GM23248 (cell line): ENCODE data around the gene CTNNA2. TPM values are rescaled to one million over a fixed set of nuclear protein-coding genes. Genes with fewer than 3 reads are reported as not detected.

Experiments used
- DNase-seq: peaks from one replicate; pipeline ENCODE4 v3.0.0-alpha.2; 2015
- H2AFZ ChIP-seq: fragments of 200-600 bp; sonication (generic); 2 replicates; pipeline ENCODE4 v1.6.1; 2016; ENCODE audit warnings: antibody characterized with exemption
- H3F3A ChIP-seq: fragments of 200-600 bp; sonication (generic); 2 replicates; pipeline ENCODE4 v1.6.1; 2016; ENCODE audit warnings: mild to moderate bottlenecking, antibody characterized with exemption, mixed run types; ENCODE audit not compliant: insufficient read depth
- H3K27ac ChIP-seq: fragments of 200-600 bp; sonication (generic); 2 replicates; pipeline ENCODE4 v1.5.1; 2016; ENCODE audit warnings: mild to moderate bottlenecking
- H3K27me3 ChIP-seq: fragments of 200-600 bp; sonication (generic); replicated peaks from 2 replicates; pipeline ENCODE4 v1.6.1; 2016; ENCODE audit warnings: mild to moderate bottlenecking; ENCODE audit not compliant: insufficient read depth
- H3K36me3 ChIP-seq: fragments of 200-600 bp; sonication (generic); 2 replicates; pipeline ENCODE4 v1.6.1; 2016; ENCODE audit warnings: low read depth, mild to moderate bottlenecking
- H3K4me1 ChIP-seq: fragments of 200-600 bp; sonication (generic); 2 replicates; pipeline ENCODE4 v1.6.1; 2016; ENCODE audit warnings: mild to moderate bottlenecking; ENCODE audit not compliant: insufficient read depth
- H3K4me2 ChIP-seq: fragments of 200-600 bp; sonication (generic); one replicate; pipeline ENCODE4 v1.6.1; 2016; ENCODE audit warnings: mild to moderate bottlenecking; ENCODE audit not compliant: unreplicated experiment
- H3K4me3 ChIP-seq: fragments of 200-600 bp; sonication (generic); 2 replicates; pipeline ENCODE4 v1.5.1; 2016; ENCODE audit warnings: mild to moderate bottlenecking
- H3K79me2 ChIP-seq: fragments of 200-600 bp; sonication (generic); 2 replicates; pipeline ENCODE4 v1.6.1; 2016; ENCODE audit warnings: mild to moderate bottlenecking; ENCODE audit not compliant: insufficient read depth
- H3K9ac ChIP-seq: fragments of 200-600 bp; sonication (generic); 2 replicates; pipeline ENCODE4 v1.6.1; 2016; ENCODE audit warnings: mild to moderate bottlenecking
- H3K9me2 ChIP-seq: fragments of 200-600 bp; sonication (generic); 2 replicates; pipeline ENCODE4 v1.6.1; 2016; ENCODE audit warnings: mixed run types, mild to moderate bottlenecking, moderate library complexity; ENCODE audit not compliant: insufficient read depth
- H3K9me3 ChIP-seq: fragments of 200-600 bp; sonication (generic); one replicate; pipeline ENCODE4 v1.6.1; 2017; ENCODE audit warnings: low read depth
- H4K20me1 ChIP-seq: fragments of 200-600 bp; sonication (generic); 2 replicates; pipeline ENCODE4 v1.6.0; 2016; ENCODE audit not compliant: insufficient read depth
- EZH2 ChIP-seq: fragments of 200-600 bp; sonication (generic); IDR thresholded peaks from 2 replicates; pipeline ENCODE4 v1.6.1; 2018; ENCODE audit warnings: antibody characterized with exemption, mild to moderate bottlenecking; ENCODE audit not compliant: insufficient read depth, poor library complexity, severe bottlenecking
- EZH2phosphoT487 ChIP-seq: fragments of 200-600 bp; sonication (generic); IDR thresholded peaks from 2 replicates; pipeline ENCODE4 v1.6.1; 2018; ENCODE audit warnings: antibody characterized with exemption, moderate library complexity, mild to moderate bottlenecking, low read depth; ENCODE audit not compliant: insufficient read depth
- WGBS, 2 experiments: methylation state at CpG; one replicate each; pipeline ENCODE4 v1.1.6; 2015 to 2017; ENCODE audit warnings: low lambda C conversion rate in 2 of 2, low coverage in 1 of 2; ENCODE audit errors: missing lambda C conversion rate in 2 of 2; 5-methylcytosine and 5-hydroxymethylcytosine counted together
- in situ Hi-C: fragments of 300-500 bp; cut with MboI; formaldehyde crosslinking; loops from 2 replicates; pipeline ENCODE4 v1.15.0; 2020
- polyA plus RNA-seq: library from polyadenylated mRNA; unstranded; fragments of >200 nt; fragmentation: Nextera tagmentation; extraction: Ambion mirVana; gene quantifications from 2 replicates; pipeline ENCODE4 v1.2.1, GENCODE V29; 2016
- total RNA-seq: library from RNA; depleted of rRNA; stranded (reverse); fragments of >200 nt; shearing (Covaris generic); gene quantifications from 2 replicates; pipeline ENCODE4 v1.2.3, GENCODE V29; 2014

CTNNA2 gene
- total and polyA plus RNA-seq, 2 experiments from 2014 or later, result not detected

DNA sequence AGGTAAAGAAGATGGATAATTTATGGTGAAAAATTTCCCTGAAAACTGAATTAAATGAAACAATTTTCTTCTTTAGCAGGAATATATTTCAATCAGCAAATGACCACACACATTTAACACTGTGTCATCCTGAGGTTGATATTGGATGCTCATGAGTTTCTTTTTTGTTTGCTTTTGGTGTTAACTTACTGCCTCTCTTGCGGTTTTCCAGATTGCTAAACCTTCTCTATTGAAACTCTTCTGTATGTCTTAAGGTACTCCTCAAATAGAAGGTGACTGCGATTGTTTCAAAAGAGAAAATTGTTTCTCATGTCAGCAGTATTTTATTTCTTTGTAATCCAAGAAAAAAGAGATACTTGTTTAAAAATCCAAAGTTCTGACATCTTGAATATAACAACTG, 692.6 kb downstream of the CTNNA2 start:
- in situ Hi-C loops, result no loop called here
- TF ChIP-seq EZH2phosphoT487, result no peak
- no peak for TF ChIP-seq EZH2
- H3F3A ChIP-seq, result no peaks in the 10 kb centered on the region
- H3K27me3 ChIP-seq, result no peaks in the 10 kb centered on the region
- no peaks in the 10 kb centered on the region for H3K9me2 ChIP-seq
- no peak for DNase-seq
- H3K36me3 ChIP-seq, result no peaks in the 10 kb centered on the region
- no peak overlapping the region for H3K4me2 ChIP-seq
- no peak overlapping the region for H3K9ac ChIP-seq
- no peak overlapping the region for H2AFZ ChIP-seq
- H3K79me2 ChIP-seq, result no peaks in the 10 kb centered on the region
- H3K27ac ChIP-seq, result no peak overlapping the region
- no peak overlapping the region for H3K4me3 ChIP-seq
- WGBS, 2 experiments, result 19 to 26% methylated on average over 2 of the region's 2 CpGs
- no peaks in the 10 kb centered on the region for H4K20me1 ChIP-seq
- no peaks in the 10 kb centered on the region for H3K9me3 ChIP-seq
- H3K4me1 ChIP-seq, result no peaks in the 10 kb centered on the region

DNA sequence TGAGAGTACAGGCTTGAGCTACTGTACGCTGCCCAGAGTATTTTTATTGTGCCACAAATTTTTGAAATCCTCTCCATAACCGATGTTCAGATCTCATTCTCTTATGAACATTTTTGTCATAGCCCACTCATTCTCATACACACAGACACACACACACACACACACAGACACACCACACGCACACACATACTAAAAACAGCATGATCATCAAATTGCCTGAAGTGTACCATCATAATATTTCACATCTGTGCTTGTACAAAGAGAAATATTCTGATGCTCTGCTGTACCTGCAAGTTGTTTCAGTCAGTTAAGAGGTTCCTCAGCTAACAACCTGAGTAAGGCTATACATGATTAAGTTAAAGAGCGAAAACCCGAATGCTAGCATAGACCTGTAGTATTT, 696.6 kb downstream of the CTNNA2 start:
- H3K9me2 ChIP-seq, result no peaks in the 10 kb centered on the region
- no peak overlapping the region for H3K9ac ChIP-seq
- H3F3A ChIP-seq, result no peaks in the 10 kb centered on the region
- H3K4me3 ChIP-seq, result no peak overlapping the region
- no peaks in the 10 kb centered on the region for H3K27me3 ChIP-seq
- in situ Hi-C loops, result no loop called here
- no peaks in the 10 kb centered on the region for H3K4me1 ChIP-seq
- DNase-seq, result no peak
- no peak overlapping the region for H3K27ac ChIP-seq
- 32 to 37% methylated on average over 5 of the region's 5 CpGs for WGBS, 2 experiments
- H3K9me3 ChIP-seq, result no peaks in the 10 kb centered on the region
- no peaks in the 10 kb centered on the region for H3K36me3 ChIP-seq
- no peak overlapping the region for H3K4me2 ChIP-seq
- no peak overlapping the region for H2AFZ ChIP-seq
- no peaks in the 10 kb centered on the region for H3K79me2 ChIP-seq
- no peaks in the 10 kb centered on the region for H4K20me1 ChIP-seq
- no peak for TF ChIP-seq EZH2
- no peak for TF ChIP-seq EZH2phosphoT487

DNA sequence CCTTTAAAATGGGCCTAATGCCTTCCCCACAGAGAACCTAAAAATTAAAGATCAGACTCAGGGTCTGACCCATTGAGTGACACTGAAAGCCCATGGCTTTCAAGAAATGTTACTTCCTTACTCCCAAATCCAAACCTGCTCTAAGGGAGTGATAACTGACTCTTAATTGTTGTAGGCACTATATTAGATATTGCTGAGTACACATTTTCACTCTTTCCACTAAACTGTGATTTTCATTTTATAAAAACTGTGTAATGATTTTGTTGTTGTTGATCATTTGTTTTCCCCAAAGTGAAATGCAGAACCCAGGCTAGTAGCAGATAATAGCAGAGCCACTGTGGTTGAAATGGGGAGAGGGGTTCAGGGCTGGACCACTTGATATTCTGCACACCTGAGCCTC, 704.6 kb downstream of the CTNNA2 start:
- no peak overlapping the region for H3K9ac ChIP-seq
- no peak overlapping the region for H3K4me3 ChIP-seq
- H4K20me1 ChIP-seq, result no peaks in the 10 kb centered on the region
- H3K4me2 ChIP-seq, result no peak overlapping the region
- H3K9me3 ChIP-seq, result no peaks in the 10 kb centered on the region
- TF ChIP-seq EZH2 (no peak), EZH2phosphoT487 (no peak)
- H3K79me2 ChIP-seq, result no peaks in the 10 kb centered on the region
- no peaks in the 10 kb centered on the region for H3K4me1 ChIP-seq
- H3K27ac ChIP-seq, result no peak overlapping the region
- no peak for DNase-seq
- no peaks in the 10 kb centered on the region for H3K36me3 ChIP-seq
- H2AFZ ChIP-seq, result no peak overlapping the region
- no peaks in the 10 kb centered on the region for H3F3A ChIP-seq
- in situ Hi-C loops, result no loop called here
- H3K9me2 ChIP-seq, result no peaks in the 10 kb centered on the region
- H3K27me3 ChIP-seq, result no peaks in the 10 kb centered on the region

DNA sequence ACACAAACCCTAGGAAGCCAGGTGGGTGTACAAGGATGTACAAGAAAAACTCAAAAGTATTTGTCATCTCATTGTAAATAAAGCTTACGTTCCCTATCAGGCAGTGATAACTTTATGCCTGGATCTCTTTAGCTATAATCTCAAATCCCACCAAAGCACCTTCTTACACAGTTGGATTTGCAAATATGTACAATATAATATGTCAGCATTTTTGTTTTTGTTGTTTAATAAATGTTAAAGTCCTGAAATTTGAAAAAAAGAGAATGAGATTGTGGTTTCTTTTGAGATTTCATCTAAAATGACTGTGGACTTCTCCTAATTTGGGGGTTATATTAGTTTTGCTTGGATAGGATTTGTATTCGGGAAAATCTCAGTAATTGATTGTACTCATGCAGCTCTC, 709.8 kb downstream of the CTNNA2 start:
- H3K36me3 ChIP-seq, result no peaks in the 10 kb centered on the region
- no peaks in the 10 kb centered on the region for H3K4me1 ChIP-seq
- in situ Hi-C loops, result no loop called here
- no peak overlapping the region for H3K4me3 ChIP-seq
- no peaks in the 10 kb centered on the region for H3K9me3 ChIP-seq
- H3K9ac ChIP-seq, result no peak overlapping the region
- no peaks in the 10 kb centered on the region for H4K20me1 ChIP-seq
- no peak for DNase-seq
- TF ChIP-seq EZH2phosphoT487, result no peak
- TF ChIP-seq EZH2, result no peak
- H3K4me2 ChIP-seq, result no peak overlapping the region
- no peaks in the 10 kb centered on the region for H3K79me2 ChIP-seq
- no peak overlapping the region for H2AFZ ChIP-seq
- no peaks in the 10 kb centered on the region for H3F3A ChIP-seq
- no peaks in the 10 kb centered on the region for H3K27me3 ChIP-seq
- no peak overlapping the region for H3K27ac ChIP-seq
- no peaks in the 10 kb centered on the region for H3K9me2 ChIP-seq
- 19 to 20% methylated on average over 2 of the region's 2 CpGs for WGBS, 2 experiments

DNA sequence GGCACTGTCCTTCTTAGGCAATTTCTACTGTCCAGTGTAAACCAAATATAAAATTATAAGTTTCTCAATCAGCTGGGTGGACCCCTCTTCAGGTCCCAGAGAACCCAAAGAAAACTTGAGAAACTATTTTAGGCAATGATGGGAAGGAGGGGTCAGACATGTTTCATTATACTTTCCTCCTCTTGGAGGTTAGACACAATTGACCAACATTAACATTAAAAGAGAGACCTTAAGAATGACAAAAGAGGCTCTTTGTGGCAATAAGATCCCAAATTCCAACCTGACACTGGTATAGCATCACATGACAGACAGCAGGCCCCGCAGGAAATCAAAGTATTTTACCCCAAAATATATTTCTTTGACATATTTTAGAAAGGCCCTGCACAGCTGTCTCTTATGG, 718.6 kb downstream of the CTNNA2 start:
- Histone ChIP-seq H3F3A (no peaks in the 10 kb centered on the region), H3K36me3 (no peaks in the 10 kb centered on the region), H3K4me2 (no peak overlapping the region), H3K9me2 (no peaks in the 10 kb centered on the region), H3K9ac (no peak overlapping the region), H3K9me3 (no peaks in the 10 kb centered on the region), H2AFZ (no peak overlapping the region), H3K27me3 (no peaks in the 10 kb centered on the region; the same call in 1 of the 2 replicates), H3K27ac (no peak overlapping the region), H3K4me1 (no peaks in the 10 kb centered on the region), H4K20me1 (no peaks in the 10 kb centered on the region), H3K4me3 (no peak overlapping the region), H3K79me2 (no peaks in the 10 kb centered on the region)
- TF ChIP-seq EZH2phosphoT487, result no peak
- no peak for TF ChIP-seq EZH2
- WGBS, 2 experiments, result 5 to 8% methylated on average over 1 of the region's 1 CpG
- no peak for DNase-seq
- in situ Hi-C loops, result no loop called here
